T follicular helper cell (primary cell): ENCODE data around the gene CHERP.
"Not testable (repeated sequence)": the region's sequence is repeated elsewhere in the genome, so short reads cannot be mapped to it uniquely, and the experiment has no call there.

Source experiments
- DNase-seq: peaks from one replicate; pipeline ENCODE4 v3.0.0-alpha.2; 2020; ENCODE audit warnings: low read depth

CHERP gene

DNA sequence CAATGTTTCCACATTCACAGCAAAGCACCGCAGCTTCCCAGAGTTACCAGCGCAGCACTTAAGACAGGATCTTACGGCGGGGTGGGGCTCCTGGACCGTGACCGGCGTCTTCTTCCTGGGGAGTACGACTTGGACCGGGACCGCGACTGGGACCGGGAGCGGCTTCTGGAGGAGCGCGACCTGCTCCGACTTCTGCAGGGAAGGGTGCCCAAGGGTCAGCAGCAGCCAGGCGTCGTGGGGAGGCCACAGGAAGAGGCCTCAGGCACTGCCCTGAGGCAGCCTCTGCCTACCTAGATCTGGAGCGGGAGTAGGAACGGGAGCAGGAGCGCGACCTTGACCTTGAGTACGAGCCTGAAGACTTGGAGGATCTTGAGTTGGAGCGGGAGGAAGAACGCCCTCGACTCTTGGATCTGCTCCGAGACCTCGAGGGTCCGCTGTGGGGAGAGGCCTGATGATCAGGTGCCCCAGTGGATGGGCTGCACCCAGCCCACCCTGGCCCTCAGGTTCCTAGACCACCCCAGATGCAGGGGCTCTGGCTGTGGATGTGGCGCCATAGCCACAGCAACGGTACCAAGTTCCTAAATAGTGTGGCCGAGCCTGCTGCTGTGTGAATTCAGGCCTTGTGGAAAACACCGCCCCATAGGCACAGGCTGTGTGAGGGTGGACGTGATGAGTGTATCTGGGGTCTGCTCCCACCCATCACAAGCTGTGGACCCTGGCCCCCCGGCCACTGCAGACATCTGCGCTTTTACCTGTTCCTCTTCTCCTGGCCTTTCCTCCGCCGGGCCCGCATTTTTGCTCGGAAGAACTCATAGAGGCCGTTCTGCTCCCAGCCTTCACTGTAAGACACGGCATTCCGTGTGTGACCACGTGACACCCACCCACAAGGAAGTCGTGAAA, 21.9 kb downstream of the CHERP start:
- no peak for DNase-seq

DNA sequence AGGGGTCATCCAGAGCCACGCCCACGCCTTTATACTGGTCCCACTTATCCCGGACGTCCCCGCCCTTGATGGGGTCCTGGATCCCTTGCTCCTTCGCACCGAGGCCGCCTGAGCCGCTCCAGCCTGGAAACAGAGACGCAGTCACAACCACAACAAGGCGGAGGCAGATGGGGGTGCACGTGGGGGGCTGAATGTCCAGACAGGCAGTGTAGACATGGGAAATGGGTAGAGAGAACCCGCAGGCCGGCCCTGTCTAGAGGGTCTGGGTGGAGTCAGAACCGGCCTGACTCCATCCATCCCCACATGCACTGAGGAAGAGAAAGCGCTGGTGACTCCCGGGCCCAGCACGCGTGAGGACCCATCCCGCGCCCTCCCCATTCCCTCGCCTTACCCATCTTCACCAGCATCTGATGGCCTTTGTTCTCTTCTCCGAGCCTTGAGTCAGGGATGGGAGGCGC, 23.0 kb downstream of the CHERP start:
- DNase-seq: no peak

DNA sequence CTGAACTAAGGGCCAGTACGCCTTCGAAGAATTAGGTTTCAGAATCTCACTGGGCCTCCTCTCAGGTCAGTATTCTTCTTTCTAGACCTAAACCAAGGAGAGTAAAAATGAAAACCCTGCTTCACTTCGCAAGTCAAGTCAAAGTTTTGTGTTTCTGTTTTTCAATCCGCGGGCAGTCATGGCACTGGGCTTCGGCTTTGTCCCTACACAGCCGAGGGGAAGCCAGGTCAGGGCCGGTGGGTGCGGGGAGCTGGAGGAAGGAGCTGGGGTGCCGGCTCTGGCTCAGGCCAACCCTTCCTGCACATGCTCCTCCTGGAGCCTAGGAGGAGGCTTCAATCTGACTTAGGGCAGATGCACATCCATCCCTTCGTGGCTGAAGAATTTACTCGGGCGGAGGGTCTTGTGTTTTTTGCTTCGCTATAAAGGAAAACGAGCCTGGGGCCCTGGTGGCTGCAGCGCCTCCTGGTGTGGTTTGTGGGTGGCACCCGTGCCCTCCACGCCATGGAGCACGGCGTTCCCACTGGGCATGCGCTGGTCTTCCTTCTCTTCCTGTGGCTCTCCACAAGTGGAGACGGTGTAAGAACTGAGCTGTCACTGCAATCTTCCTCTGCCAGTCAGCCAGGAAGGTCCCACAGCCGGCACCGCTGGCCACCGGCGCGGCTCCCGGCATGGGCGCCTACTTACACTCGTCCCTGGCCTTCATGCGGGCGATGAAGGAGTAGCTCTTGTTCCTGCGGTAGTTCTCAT, 23.6 kb downstream of the CHERP start:
- DNase-seq: no peak

DNA sequence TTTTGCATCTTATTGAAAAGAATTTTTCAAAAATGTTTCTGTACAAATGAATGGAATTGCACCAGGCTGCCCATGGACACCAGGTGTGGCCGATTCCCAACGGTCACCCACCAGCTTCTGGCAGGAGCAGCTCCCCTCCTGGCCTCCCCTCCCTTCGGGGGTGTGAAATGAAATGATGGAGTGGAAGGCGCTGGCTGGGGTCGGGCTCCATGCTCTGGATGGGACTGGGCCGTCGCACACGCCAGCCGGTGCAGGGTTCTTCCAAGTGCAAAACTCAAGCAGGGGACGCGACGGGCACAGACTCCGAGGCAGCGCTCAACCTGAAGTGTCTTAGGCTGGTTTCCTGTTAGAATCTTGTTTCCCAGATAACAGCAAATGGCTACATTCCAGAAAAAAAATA, 24.2 kb downstream of the CHERP start:
- no peak for DNase-seq

DNA sequence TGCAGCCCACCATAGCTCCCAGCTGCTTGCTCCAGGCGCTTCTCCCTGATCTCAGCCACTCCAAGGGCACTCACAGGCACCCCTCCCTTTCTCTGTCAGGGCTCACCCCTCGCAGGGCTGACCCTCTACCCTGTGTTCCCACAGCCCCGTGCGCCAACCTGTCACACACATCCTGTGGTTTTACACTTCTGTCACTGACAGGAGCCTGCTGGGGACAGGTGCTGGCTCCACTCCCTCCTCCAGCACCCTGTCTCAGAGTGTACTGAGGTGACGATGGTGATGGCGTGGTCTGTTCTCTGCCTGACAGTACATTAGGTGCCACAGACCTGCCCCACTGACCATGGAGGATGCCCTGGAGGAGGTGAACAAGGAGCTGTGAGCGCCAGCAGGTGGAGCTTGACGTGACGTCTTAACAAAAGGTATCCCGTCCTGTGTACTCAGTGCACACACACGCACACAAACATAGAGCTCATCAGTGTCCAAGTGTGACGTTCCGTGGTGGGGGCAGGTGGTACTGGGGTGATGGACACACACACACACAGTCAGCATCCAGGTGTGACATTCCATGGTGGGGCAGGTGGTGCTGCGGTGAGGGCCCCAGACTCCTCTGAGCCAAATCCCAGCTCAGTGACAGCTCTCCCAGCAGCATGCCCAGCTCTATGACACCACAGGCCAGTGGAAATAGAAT, 25.2 kb downstream of the CHERP start:
- DNase-seq: no peak

DNA sequence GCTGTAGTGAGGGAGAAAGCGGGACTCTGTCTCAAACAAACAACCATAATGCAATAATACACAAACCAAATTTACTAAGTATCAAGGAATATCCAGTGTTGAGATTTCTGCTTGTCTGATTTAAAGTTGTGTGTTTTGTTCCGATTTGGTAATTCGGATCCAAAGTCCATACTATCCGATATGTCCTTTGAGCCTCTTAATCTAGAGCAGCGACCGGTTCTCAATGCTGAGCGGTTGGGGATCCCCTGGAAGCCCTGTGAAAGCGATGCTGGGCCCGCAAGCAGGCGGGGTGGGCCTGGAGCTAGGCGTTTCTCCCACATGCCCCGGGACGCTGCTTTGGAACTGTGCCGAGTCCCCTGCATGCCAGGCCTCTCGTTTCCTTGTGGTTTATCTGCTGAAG, 25.9 kb downstream of the CHERP start:
- no peak for DNase-seq

DNA sequence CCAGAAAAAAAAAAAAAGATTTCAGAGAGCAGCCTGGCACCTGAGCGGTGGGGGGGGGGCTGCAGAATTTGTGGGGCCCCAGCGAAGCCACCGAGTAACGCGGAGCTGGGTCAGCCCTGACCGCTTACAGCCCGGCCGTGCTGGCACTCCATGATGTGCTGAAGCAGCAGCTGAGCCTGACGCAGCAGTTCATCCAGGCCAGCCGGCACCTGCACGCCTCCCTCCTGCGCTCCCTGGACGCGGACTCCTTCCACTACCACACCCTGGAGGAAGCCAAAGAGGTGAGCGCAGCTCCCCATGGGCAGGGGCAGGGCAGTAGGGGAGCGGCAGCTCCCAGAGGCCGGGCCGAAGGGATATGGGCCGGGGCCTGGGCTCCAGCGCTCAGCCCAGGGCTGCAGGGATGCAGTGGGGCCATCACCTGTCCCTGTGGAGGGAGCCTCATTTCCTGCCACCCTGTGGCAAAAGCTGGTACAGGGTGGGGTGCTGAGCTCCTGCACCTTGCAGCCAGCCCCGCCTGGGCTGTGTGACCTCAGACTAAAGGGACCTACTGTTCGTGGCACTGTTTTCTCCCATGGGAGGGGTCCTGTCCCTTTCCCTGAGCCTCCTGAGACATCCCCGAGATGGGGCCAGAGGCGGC, 27.7 kb downstream of the CHERP start:
- no peak for DNase-seq

DNA sequence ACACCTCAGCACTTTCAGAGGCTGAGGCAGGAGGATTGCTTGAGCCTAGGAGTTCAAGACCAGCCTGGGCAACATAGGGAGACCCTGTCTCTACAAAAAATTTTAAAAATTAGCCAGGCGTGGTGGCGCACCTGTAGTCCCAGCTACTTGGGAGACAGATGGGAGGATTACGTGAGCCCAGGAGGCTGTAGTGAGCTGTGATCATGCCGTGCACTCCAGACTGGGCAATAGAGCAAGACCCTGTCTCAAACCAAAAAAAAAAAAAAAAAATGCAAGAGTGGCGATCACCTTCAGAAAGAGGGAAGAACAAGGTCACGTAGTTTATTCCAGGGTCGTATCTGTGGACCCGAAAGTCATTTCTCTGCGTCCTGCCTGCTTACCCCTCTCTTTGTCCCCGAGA, 29.6 kb downstream of the CHERP start:
- DNase-seq: not testable (repeated sequence)

DNA sequence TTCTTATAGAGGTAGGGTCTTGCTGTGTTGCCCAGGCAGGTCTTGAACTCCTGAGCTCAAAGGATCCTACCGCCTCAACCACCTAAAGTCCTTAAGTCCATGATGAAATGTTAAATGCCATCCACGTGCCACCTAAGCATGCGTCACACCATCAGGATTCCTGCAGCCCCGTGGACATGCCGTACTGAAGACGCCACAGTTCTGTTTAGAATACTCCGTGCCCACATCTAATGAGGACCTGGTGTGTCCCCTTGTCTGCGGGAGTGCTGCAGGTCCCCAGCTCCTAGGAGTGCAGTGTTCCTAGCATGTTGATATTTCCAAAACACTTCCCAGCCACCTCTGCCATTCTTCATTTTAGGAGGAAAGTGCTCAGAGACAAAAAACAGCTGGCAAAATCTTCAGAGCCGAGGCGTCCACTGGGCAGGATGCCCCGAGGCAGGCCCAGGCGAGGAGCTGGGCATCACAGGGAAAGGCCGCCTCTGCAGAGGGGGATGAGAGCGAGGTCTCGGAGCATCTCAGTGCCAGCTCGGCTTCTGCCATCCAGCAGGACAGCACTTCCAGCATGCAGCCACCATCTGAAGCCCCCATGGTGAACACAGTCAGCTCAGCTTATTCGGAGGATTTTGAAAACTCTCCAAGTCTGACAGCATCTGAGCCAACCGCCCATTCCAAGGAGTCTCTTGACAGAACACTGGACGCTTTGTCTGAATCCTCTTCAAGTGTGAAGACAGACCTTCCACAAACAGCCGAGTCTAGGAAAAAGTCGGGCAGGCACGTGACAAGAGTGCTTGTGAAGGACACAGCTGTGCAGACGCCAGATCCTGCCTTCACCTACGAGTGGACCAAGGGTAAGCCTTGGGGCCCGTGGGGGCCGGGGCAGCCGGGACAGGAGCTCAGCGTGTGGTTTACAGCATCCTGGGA, 32.8 kb downstream of the CHERP start:
- DNase-seq: no peak

DNA sequence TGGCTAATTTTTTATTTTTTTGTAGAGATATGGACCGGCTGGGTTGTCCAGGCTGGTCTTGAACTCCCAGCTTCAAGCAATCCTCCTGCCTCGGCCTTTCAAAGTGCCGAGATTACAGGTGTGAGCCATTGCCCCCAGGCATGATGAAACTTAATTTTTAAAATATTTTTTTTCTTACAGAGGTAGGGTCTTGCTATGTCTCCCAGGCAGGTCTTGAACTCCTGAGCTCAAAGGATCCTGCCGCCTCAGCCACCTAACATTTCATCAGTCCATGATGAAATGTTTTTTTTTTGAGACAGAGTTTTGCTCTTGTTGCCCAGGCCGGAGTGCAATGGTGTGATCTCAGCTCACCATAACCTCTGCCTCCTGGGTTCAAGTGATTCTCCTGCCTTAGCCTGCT, 33.7 kb downstream of the CHERP start:
- no peak for DNase-seq

DNA sequence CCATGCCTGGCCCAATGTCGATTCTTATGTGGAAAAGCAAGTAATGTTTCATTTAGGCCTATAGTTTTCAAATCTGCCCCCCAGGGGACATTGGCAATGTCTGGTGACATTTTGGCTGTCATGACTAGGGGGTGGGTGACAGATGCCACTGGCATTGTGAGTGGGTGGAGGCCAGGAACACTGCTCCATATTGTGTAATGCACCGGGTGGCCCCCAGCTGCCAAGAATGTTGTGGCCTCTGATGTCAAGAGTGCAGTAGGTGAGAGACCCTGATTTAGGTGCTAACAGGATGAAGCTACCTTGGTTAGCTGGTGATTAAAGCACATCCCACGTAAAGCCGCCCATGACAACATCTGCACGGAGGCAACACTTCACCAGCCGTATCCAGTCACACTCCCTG, 35.3 kb downstream of the CHERP start:
- no peak for DNase-seq

DNA sequence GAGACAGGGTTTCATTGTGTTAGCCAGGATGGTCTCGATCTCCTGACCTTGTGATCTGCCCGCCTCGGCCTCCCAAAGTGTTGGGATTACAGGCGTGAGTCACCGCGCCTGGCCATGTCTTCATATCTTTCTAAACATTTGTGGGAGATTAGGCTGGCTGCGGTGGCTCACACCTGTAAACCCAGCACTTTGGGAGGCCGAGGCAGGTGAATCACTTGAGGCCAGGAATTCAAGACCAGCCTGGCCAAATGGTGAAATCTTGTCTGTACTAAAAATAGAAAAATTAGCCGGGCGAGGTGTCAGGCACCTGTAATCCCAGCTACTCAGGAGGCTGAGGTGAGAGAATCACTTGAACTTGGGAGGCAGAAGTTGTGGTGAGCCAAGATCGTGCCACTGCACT, 36.1 kb downstream of the CHERP start:
- DNase-seq: not testable (repeated sequence)

DNA sequence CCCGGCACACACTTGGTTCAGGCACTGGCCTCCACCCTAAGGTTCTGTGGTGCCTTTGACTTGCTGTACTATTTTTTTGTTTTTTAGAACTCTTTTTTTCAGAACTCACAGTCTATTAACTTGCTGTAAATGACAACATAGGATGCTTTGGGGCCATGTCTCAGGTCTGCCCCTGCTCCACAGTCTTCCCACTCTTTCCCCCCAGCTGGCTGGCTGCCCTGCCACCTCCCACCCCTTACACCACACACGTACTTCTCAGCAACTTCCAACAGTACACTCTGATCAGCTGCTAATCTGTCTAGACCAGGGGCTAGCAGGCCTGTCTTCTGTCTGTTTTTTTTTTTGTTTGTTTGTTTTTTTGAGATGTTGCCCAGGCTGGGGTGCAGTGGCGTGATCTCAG, 38.0 kb downstream of the CHERP start:
- DNase-seq: no peak

DNA sequence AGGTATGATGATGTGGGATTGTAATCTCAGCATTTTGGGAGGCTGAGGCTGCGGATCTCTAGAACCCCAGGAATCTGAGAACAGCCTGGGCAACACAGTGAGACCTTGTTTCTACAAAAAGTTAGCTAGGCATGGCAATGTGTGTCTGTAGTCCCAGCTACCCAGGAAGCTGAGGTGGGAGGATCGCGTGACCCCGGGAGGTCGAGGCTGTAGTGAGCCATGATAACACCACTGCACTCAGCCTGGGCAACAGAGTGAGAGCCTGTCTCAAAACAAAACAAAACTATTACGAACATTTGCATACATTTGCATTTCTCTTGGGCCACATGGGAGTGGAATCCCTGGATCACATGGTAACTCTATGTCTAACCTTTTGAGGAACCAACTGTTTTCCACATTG, 44.4 kb downstream of the CHERP start:
- DNase-seq: no peak

DNA sequence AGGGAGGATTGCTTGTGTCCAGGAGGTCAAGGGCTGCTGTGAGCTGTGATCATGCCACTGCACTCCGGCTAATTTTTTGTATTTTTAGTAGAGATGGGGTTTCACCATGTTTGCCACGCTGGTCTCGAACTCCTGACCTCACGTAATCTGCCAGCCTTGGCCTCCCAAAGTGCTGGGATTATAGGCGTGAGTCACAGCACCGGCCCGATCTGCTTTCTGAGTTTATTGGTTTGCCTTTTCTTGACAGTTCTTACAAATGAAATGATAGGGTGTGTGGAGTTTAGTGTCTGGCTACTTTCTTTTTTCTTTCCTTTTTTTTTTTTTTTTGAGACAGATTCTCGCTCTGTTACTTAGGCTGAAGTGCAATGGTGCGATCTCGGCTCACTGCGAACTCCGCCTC, 45.2 kb downstream of the CHERP start:
- no peak for DNase-seq

DNA sequence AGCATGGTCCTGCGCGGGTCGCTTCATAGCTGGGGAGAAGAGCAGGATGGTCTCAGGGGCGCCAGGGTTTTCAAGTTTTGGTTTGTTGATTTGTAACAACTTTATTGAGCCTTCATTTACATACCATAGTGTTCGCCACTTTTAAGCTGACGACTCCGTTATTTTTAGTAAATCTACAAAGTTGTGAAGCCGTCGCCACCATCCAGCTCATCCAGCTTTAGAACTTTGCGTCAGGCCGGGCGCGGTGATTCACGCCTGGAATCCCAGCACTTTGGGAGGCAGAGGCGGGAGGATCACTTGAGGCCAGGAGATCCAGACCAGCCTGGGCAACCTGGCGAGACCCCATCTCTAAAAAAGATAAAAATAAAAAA, 45.6 kb downstream of the CHERP start:
- DNase-seq: no peak

DNA sequence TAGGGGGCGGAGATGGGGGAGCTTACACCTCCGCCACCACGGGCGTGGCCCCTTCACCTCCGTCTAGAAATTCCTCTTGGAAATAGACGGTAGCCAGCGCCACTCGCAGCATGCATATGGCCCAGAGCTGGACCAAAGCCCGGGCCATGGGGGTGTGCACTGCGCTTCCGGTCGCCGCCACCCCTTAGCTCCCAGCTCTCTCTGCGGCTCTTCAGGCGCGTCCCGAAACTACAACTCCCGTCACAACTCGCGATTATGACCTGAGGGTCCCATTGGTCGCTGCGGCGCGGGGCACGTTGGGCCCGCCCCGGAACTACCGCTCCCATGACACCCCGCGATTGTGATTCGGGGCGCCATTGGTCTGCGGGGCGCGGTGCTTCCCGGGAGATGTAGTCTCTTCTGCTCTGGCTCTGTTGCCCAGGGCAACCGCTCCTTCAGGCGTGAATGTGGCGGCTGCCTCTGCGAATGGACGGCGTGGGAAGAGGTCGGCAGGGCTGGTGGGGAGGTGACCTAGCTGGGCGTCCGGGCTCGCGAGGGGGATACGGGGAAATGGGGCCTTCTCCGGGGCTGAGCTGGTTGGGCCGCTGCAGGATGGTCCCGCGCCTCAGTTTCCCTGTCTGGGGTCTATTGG, 46.1 kb downstream of the CHERP start, which contains the start of the genes C19orf44 and CALR3:
C19orf44 (plus strand) TSS at position 413 of the 631 bp plus-strand sequence. CDS start 4,399 bp downstream, outside the sequence.
CALR3 (minus strand) TSS at position 186 of the 631 bp plus-strand sequence; CDS start at position 148, 38 bp downstream.
- peak; percentile 95 for DNase-seq

DNA sequence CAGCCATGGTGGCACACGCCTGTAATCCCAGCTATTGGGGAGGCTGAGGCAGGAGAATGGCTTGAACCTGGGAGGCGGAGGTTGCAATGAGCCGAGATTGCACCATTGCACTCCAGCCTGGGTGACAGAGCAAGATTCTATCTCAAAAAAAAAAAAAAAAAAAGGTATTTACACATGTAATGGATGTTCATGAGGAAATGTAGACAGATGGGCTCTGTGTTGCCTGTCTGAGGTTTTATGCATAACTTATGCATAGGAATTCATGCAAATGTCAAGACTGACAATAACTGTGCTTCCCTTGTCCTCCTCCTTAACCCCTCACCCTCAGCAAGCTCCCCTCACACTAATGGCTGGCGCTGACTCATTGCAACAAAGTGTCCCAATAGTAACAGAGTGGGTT, 55.8 kb downstream of the CHERP start:
- DNase-seq: not testable (repeated sequence)

DNA sequence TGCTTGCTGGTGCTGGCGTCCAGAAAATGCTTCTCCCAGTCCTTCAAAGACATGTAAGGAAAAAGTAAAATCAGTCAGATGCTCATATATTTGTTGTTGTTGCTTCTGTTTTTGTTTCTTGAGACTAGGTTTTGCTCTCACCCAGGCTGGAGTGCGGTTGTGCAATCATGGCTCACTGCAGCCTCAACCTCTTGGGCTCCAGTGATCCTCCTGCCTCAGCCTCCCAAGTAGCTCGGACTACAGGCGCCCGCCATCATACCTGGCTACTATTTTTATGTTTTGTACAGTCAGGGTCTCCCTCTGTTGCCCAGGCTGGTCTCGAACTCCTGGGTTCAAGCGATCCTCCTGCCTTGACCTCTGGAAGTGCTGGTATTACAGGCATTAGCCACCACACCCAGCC, 59.5 kb downstream of the CHERP start:
- no peak for DNase-seq

DNA sequence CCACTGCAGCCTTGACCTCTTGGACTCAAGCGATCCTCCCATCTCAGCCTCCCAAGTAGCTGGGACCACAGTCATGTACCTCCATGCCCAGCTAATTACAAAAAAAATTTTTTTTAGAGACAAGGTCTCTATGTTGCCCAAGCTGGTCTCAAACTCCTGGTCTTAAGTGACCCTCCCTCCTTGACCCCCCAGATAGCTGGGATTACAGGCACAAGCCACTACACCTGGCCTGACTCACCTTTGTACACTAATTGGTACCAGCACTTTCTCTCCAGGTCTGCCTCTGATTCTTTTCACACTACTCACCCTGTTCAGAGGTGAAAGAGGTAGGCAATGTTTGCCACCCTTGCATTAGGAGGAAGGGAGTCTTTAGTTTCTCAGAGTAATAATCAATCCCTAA, 64.9 kb downstream of the CHERP start:
- DNase-seq: no peak
